Stimulated activated CD4-positive, alpha-beta T cell treated with anti-CD3 and anti-CD28 coated beads, Interleukin-4, amount 100 ng/mL, for 24 hours (primary cell): ENCODE results near the gene ROPN1.

Experiments used
- DNase-seq: peaks from one replicate; pipeline ENCODE4 v3.0.0-alpha.2; 2020

ROPN1 gene

GRCh38 chr3:123941542-123941941, 50.4 kb downstream of the ROPN1 start:
- DNase-seq: no peak

DNA sequence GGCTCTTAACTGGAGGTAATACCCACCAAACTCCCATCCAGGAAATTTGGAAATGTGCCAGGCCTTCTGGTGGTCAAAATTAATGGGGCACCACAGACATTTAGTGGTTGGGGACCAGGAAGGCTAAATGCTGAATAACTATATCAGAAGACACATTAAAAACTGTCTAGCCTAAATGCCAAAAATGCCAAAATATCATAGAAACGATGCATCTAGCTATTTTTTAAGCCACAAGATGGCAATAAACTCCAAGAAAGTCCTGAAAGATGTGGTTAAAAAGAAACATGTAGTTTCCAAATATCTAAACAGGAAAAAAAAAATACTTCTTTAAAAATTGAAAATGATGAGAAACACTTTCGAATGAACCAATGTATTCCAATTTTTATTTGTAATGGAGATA, 50.8 kb downstream of the ROPN1 start:
- DNase-seq: no peak

GRCh38 chr3:123939706-123940105, 52.2 kb downstream of the ROPN1 start:
- no peak for DNase-seq

DNA sequence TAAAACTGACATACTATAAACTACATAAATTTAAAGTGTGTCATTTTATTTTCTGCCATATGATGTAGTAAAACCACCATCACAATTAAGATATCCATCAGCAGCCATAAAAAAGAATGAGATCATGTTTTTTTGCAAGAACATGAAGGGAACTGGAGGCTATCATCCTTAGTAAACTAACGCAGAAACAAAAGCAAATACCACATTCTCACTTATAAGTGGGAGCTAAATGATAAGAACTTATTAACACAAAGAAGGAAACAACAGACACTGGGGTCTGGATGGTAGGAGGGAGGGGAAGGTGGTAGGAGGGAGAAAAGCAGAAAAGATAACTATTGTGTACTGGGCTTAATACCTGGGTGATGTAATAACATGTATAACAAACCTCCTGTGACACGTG, 55.5 kb downstream of the ROPN1 start:
- no peak for DNase-seq

DNA sequence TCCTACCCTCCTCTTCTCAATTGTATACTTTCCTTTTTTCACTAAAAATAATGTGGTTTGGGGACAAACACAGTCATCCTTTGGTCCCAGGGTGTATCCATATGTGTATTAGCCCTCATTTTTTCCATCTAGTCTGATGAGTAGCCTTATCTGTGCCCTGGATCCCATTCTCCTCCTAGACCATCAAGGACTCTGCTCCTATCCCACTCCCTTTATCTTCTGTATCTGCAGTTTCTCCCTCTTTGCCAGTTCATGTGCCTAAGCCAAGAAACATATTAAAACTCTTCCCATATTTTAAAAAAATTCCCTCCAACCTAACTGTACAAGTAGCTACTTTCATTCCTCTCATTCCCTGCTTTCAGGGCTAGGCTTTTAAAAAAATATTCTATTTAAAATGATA, 56.1 kb downstream of the ROPN1 start:
- no peak for DNase-seq

DNA sequence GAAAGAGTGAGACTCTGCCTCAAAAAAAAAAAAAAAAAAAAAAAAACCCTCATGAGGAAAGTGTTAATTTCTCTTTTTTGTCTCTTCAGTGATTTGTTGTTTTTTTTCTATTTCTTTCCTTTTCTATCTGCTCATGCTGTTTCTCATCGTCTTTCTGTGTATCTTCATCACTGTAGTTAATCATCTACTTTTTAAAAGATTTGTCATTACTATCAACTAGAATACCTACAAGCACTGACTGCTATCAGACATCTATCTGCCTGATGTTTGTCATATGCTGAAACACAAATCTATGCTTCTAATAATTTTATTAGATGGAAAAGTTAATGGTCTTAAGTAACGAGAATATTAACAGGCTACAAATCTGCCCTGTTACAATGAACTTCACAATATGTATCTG, 57.7 kb downstream of the ROPN1 start:
- no peak for DNase-seq

DNA sequence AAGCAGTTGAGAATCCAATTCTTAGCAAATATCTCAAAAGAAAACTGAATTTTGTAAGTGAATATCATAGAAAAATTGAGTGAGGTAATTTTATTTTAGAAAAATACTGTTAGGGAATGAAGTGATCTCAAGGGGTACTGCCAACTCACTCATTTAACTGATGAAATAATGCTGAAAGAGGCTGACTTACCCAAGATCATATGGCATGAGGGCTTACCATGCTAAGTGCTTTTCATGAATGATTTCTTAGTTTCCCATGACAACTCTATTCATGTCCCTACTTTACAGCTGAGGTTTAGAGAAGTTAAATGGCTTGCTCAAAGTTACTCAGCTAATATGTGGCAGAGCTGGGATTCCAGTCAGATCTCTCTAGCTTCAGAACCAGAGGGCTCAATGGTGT, 61.5 kb downstream of the ROPN1 start:
- DNase-seq: no peak

DNA sequence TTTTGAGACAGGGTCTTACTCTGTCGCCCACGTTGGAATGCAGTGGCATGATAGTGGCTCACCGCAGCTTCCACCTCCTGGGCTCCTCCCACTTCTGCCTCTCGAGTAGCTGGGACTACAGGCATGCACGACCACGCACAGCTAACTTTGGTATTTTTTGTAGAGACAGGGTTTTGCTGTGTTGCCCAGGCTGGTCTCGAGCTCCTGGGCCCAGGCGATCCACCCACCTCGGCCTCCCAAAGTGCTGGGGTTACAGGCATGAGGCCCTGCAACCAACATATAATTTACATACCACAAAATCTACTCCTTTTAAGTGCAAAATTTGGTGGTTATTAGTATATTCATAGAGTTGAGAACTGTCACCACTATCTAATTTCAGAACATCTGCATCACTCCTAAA, 62.6 kb downstream of the ROPN1 start:
- no peak for DNase-seq

DNA sequence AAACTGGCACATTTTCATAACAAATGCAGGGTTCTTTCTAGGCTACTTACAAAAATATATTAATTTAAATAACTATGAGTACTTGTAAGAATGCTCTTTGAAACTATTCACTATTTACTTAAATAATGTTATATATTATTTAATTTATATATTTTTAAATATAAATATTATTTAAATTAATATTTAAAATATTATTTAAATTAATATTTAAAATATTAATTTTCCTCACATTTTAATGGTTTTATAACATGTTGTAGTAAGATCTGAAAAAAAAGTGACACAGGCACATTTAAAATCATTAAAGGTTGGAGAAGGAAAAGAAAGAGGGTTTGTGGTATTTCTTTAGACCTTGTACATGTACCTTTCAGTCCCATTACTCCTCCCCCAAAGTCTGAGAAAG, 65.5 kb downstream of the ROPN1 start:
- no peak for DNase-seq

DNA sequence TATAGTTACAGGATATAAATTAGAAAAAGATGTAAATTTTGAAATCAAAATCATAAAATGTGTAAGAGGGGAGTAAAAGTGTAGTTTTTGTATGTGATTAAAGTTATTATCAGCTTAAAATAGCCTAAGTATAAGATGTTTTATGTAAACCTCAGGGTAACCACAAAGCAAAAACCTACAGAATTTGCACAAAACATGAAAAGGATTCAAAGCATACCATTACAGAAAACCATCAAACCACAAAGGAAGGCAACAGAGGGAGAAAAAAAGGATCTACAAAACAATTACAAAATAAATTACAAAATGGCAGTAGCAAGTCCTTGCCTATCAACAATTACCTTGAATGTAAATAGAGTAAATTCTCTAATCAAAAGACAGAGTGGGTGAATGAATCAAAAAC, 71.1 kb downstream of the ROPN1 start:
- no peak for DNase-seq

GRCh38 chr3:123920383-123920782, 71.5 kb downstream of the ROPN1 start:
- no peak for DNase-seq

DNA sequence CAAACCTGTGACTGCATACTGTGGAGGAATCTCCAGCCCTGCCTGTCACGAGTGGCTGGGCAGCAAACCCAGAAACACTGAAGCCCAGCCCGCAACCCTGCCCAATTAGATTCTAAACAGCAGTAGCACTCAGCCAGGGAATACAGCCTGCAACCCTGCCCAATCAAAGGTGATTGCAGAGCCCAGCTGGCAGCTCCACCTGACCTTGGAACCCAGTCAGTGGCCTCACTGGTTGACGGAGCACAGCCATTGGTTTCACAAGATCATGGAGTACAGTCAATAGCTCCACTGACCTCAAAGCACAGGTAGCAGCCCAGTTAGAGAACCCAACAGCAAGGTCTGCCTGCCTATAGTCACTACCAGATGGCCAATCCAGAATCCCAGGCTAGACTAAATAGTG, 72.6 kb downstream of the ROPN1 start:
- no peak for DNase-seq
